D721Med (cell line): ENCODE data around the gene LRRC70.
"Not testable (repeated sequence)": the region's sequence is repeated elsewhere in the genome, so short reads cannot be mapped to it uniquely, and the experiment has no call there.

ENCODE experiments used
- DNase-seq: peaks from one replicate; pipeline ENCODE4 v3.0.0; 2011; ENCODE audit warnings: low spot score; ENCODE audit not compliant: insufficient read length
- FAIRE-seq: peaks from 2 replicates; lab custom pipeline; 2011; peaks lifted over from hg19 to GRCh38; lab: Jason Lieb, UNC
- TF ChIP-seq, protein P1 (sequence below): IDR thresholded peaks from 2 replicates; pipeline ENCODE4 v1.5.1; 2012; ENCODE audit warnings: mild to moderate bottlenecking, control low read depth; ENCODE audit not compliant: insufficient read depth; ENCODE audit errors: missing control alignments

LRRC70 gene

DNA sequence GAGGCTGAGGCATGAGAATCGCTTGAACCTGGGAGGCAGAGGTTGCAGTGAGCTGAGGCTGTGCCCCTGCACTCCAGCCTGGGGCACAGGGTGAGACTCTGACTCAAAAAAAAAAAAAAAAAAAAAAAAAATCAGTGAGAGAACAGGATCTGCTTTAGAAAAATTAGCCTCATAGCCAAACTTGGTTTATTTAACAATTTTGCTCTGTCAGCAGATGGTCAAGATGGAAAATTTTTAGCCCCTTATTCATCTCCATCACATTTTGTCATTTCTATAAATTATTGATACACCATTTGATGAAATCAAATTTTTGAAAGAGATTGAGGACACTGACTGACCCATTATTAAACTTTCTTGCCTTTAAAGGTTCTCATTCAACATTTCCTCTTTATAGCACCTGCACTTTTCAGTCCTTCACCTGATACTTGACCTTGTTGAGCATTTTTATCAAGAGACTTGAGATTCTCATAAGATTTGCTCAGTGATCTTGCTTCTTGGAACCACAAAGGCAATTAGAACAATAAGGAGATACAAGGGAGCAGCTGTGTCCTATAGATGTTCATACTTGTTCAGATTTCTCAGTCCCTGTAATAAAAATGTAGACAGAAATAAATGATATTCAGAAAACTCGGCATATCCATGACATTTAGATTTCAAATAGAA is 38.1 kb downstream of the LRRC70 start:
- FAIRE-seq: peak; percentile 21

DNA sequence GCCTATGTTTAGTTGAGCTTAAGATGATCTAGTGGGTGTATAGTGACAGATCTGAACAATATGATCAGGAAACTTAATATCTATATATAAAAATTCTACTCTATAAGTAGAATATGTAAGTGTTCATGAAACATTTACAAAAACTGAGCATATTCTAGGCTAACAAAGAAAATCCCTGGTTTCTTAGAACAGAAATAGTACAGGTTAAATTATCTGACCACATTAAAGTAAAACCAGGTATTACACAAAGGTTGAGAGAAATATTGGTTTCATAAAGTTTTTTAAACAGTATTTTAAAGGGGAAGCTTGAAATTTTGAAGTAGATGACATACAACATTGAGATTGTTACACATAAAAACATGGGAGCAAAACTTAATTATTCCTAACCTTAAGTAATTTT is 39.3 kb downstream of the LRRC70 start:
- TF ChIP-seq, protein P1, sequence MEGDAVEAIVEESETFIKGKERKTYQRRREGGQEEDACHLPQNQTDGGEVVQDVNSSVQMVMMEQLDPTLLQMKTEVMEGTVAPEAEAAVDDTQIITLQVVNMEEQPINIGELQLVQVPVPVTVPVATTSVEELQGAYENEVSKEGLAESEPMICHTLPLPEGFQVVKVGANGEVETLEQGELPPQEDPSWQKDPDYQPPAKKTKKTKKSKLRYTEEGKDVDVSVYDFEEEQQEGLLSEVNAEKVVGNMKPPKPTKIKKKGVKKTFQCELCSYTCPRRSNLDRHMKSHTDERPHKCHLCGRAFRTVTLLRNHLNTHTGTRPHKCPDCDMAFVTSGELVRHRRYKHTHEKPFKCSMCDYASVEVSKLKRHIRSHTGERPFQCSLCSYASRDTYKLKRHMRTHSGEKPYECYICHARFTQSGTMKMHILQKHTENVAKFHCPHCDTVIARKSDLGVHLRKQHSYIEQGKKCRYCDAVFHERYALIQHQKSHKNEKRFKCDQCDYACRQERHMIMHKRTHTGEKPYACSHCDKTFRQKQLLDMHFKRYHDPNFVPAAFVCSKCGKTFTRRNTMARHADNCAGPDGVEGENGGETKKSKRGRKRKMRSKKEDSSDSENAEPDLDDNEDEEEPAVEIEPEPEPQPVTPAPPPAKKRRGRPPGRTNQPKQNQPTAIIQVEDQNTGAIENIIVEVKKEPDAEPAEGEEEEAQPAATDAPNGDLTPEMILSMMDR: no peak
- FAIRE-seq (no peak), DNase-seq (no peak)

More for the DNA sequence above, 38.1 kb downstream of the LRRC70 start:
- TF ChIP-seq, protein P1: no peak
- no peak for DNase-seq

DNA sequence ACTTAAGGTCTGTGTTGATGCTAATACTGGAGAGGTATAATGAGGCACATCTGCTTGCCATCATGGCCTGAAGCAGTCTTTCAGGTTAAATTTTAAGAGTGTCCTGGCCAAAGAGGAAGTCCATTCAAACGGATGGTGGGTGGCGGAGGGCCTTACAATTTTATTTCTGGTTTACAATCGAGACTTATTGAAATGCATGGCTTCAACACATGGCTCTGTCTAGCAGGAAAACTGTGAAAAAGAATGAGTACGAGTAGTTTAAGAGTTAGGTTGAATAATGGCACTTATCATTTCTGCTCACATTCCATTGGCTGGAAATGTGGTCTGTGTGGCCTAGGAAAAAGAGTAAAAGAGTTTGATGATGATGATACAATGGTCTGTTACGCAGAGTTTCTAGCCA is 42.1 kb downstream of the LRRC70 start:
- TF ChIP-seq, protein P1: no peak
- no peak for FAIRE-seq
- no peak for DNase-seq

DNA sequence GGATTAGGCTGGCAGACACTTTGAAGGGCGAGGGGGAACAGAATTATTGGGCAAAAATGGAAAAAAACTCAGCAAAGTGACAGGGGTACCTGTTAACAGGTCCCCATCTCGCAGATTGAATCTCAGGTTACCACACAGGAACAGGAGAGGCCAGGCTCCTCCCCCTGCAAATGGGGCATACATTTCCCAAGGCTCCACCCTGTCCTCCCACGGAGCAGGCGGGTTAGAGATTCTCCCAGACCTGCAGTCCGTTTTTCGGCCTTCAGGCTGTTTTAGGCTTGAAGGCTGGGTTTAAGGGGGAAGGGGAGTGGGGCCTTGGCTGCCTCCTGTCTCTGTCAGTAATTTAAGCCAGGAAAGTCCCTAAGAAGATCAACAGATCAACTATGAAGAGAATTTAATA is 42.7 kb downstream of the LRRC70 start:
- FAIRE-seq: no peak
- TF ChIP-seq, protein P1: no peak

DNA sequence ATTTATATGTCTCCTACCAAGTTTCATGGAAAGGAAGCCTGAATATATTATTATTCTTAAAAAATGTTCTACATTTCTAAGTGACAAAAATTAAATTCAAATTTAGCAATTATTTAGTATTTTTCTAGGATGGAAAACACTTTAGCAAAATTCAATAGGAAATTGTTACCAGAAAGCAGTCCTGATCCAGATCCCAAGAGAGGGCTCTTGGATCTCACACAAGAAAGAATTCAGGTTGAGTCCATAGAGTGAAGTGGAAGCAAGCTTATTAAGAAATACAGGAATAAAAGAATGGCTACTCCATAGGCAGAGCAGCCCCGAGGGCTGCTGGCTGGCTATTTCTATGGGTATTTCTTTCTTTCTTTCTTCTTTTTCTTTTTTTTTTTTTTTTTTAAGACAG is 44.7 kb downstream of the LRRC70 start:
- TF ChIP-seq, protein P1: no peak
- DNase-seq (no peak), FAIRE-seq (no peak)

More for the DNA sequence above, 42.7 kb downstream of the LRRC70 start:
- no peak for DNase-seq

DNA sequence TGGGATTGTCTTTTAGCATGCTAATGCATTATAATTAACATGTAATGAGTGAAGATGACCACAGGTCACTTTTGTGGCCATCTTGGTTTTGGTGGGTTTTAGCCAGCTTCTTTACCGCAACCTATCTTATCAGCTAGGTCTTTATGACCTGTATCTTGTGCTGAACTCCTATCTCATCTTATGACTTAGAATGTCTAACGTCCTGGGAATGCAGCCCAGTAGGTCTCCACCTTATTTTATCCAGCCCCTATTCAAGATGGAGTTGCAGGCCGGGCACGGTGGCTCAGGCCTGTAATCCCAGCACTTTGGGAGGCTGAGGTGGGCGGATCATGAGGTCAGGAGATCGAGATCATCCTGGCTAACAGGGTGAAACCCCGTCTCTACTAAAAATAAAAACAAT is 45.8 kb downstream of the LRRC70 start:
- not testable (repeated sequence) for FAIRE-seq, DNase-seq

DNA sequence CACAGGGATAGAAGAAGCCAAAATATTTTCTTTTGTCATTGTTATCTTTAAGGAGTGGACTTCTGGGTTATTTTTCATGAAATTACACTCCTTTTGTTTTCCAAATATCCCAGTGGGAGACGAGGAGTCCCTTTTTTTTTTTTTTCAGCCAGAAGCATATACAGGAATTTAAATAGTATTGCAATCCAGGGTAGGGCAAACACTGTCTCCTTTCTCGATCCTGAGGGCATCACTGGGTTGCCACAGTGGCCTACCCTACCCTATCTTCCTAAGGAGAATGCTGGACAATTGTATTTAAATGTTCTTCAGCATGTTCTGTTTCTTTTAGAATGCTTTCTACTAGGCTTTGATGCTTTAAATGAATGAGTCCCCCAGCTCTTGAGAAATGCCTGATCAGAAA is 47.9 kb downstream of the LRRC70 start:
- FAIRE-seq (no peak), DNase-seq (no peak)
- TF ChIP-seq, protein P1: no peak
